ENCODE results near the gene GPR173. TPM values are rescaled to one million over a fixed set of nuclear protein-coding genes. Genes with fewer than 3 reads are reported as not detected.

GPR173 gene
- total and polyA plus RNA-seq, 9 of the 15 experiments (the other 6 are each of a cell fraction or from before 2014, with no cell fraction given): 0.01 TPM; not detected in 8

GRCh38 chrX:53001958-53002357, 46.6 kb upstream of the GPR173 start:
- Histone ChIP-seq H4K20me1 (replicated peaks; ENCODE audit: control insufficient read depth, insufficient read depth, low read length) (no peaks in the 10 kb centered on the region), H3K4me1 (replicated peaks in 1 of 2; ENCODE audit: control insufficient read depth in 2 of 2, insufficient read depth in 2 of 2, low read length in 2 of 2) (no peaks in the 10 kb centered on the region), H2AFZ (ENCODE audit: low read depth, low read length) (no peak overlapping the region), H3K27ac (ENCODE audit: extremely low read depth, low read depth, low read length) (no peak overlapping the region), H3K36me3 (ENCODE audit: control insufficient read depth, insufficient read depth, low read length) (no peaks in the 10 kb centered on the region), H3K9ac (ENCODE audit: insufficient read depth in 1 of 2, low read depth in 2 of 2, low read length in 2 of 2) (no peak overlapping the region), H3K27me3 (ENCODE audit: control insufficient read depth in 2 of 2, insufficient read depth in 2 of 2, low read length in 2 of 2) (no peaks in the 10 kb centered on the region; a peak in 1 of 5 replicates), H3K4me3 (no peak overlapping the region), H3K4me2 (ENCODE audit: insufficient read depth, low read length) (no peak overlapping the region), H3K9me3 (replicated peaks; ENCODE audit: control insufficient read depth, insufficient read depth, low read depth, low read length) (no peaks in the 10 kb centered on the region), H3K9me1 (ENCODE audit: control insufficient read depth, insufficient read depth, low read length) (no peaks in the 10 kb centered on the region), H3K79me2 (ENCODE audit: control insufficient read depth, insufficient read depth, low read length) (no peaks in the 10 kb centered on the region)
- no TSS peak for BruUV-seq (replicated peaks)
- POLR2A ChIA-PET: no interaction called here
- ATAC-seq: no peak
- DNase-seq (ENCODE audit: extremely low read depth in 1 of 4, low spot score in 3 of 4): no peak
- 0% methylated on average over 2 of the region's 2 CpGs for WGBS (ENCODE audit: insufficient coverage, low coverage, missing lambda C conversion rate)
- TF ChIP-seq FOXK1 (CRISPR knock-in tag; IDR thresholded peaks at IDR 0.05; ENCODE audit: borderline replicate concordance): no peak
- CTCF ChIA-PET (ENCODE audit: low intra/inter-chr PET ratio): no interaction called here
- intact Hi-C loops (cut with micrococcal nuclease): no loop called here
- in situ Hi-C loops (cut with MboI): no loop called here
- no peak for FAIRE-seq

GRCh38 chrX:53003111-53003510, 45.5 kb upstream of the GPR173 start:
- no peak overlapping the region for H3K4me2 ChIP-seq (ENCODE audit: insufficient read depth, low read length)
- H2AFZ ChIP-seq (ENCODE audit: low read depth, low read length): no peak overlapping the region
- no peaks in the 10 kb centered on the region for H3K79me2 ChIP-seq (ENCODE audit: control insufficient read depth, insufficient read depth, low read length)
- 0% methylated on average over 6 of the region's 6 CpGs for WGBS (ENCODE audit: insufficient coverage, low coverage, missing lambda C conversion rate)
- no peak overlapping the region for H3K4me3 ChIP-seq
- no peaks in the 10 kb centered on the region for H3K9me3 ChIP-seq (replicated peaks; ENCODE audit: control insufficient read depth, insufficient read depth, low read depth, low read length)
- POLR2A ChIA-PET: no interaction called here
- H3K27me3 ChIP-seq (ENCODE audit: control insufficient read depth in 2 of 2, insufficient read depth in 2 of 2, low read length in 2 of 2): no peaks in the 10 kb centered on the region; a peak in 1 of 5 replicates
- in situ Hi-C loops (cut with MboI): no loop called here
- FAIRE-seq: no peak
- H3K9ac ChIP-seq (ENCODE audit: insufficient read depth in 1 of 2, low read depth in 2 of 2, low read length in 2 of 2): no peak overlapping the region
- CTCF ChIA-PET (ENCODE audit: low intra/inter-chr PET ratio): no interaction called here
- DNase-seq (ENCODE audit: extremely low read depth in 1 of 4, low spot score in 3 of 4): no peak
- no peak overlapping the region for H3K27ac ChIP-seq (ENCODE audit: extremely low read depth, low read depth, low read length)
- intact Hi-C loops (cut with micrococcal nuclease): no loop called here
- no peak for ATAC-seq
- no peaks in the 10 kb centered on the region for H3K4me1 ChIP-seq (replicated peaks in 1 of 2; ENCODE audit: control insufficient read depth in 2 of 2, insufficient read depth in 2 of 2, low read length in 2 of 2)
- no peaks in the 10 kb centered on the region for H3K36me3 ChIP-seq (ENCODE audit: control insufficient read depth, insufficient read depth, low read length)
- H3K9me1 ChIP-seq (ENCODE audit: control insufficient read depth, insufficient read depth, low read length): no peaks in the 10 kb centered on the region
- BruUV-seq (replicated peaks): no TSS peak
- no peaks in the 10 kb centered on the region for H4K20me1 ChIP-seq (replicated peaks; ENCODE audit: control insufficient read depth, insufficient read depth, low read length)
- TF ChIP-seq BCL6 (CRISPR knock-in tag; IDR thresholded peaks at IDR 0.05): no peak
- no peak for TF ChIP-seq E2F5 (CRISPR knock-in tag; IDR thresholded peaks at IDR 0.05)
- no peak for TF ChIP-seq ZNF449 (CRISPR knock-in tag; IDR thresholded peaks at IDR 0.05)
- no peak for TF ChIP-seq POLR2AphosphoS5 (IDR thresholded peaks at IDR 0.05; ENCODE audit: control insufficient read depth, insufficient read depth, low read depth, low read length)
- TF ChIP-seq GTF3C2 (IDR thresholded peaks at IDR 0.05; ENCODE audit: borderline replicate concordance, extremely low read depth, insufficient read length): no peak
- TF ChIP-seq TOE1 (IDR thresholded peaks at IDR 0.05; ENCODE audit: borderline replicate concordance): no peak
- no peak for TF ChIP-seq TOE1 (CRISPR knock-in tag; IDR thresholded peaks at IDR 0.05; ENCODE audit: borderline replicate concordance, low read depth)
- TF ChIP-seq SREBF2 (CRISPR knock-in tag; IDR thresholded peaks at IDR 0.05): no peak
- no peak for TF ChIP-seq MAZ (CRISPR knock-in tag; conservative IDR thresholded peaks at IDR 0.05 in 1 of 2, IDR thresholded peaks at IDR 0.05 in 1 of 2)
- no peak for TF ChIP-seq KAT7 (CRISPR knock-in tag; IDR thresholded peaks at IDR 0.05; ENCODE audit: borderline replicate concordance)

All from K562 (cell line).